Brain microvascular endothelial cell (primary cell): ENCODE results near the gene UBN1.

Source experiments
- DNase-seq: peaks from one replicate; pipeline ENCODE4 v3.0.0-alpha.2; 2020
- H3K27ac ChIP-seq: fragments of 250-450 bp; sonication (Bioruptor Pico); 2 replicates; pipeline ENCODE4 v1.5.1; 2020; ENCODE audit warnings: mild to moderate bottlenecking, moderate library complexity
- H3K27me3 ChIP-seq: fragments of 250-450 bp; sonication (Bioruptor Pico); replicated peaks from 2 replicates; pipeline ENCODE4 v1.5.1; 2020; ENCODE audit warnings: mild to moderate bottlenecking
- H3K36me3 ChIP-seq: fragments of 250-450 bp; sonication (Bioruptor Pico); replicated peaks from 2 replicates; pipeline ENCODE4 v1.5.1; 2020; ENCODE audit warnings: mild to moderate bottlenecking
- H3K4me3 ChIP-seq: 2 replicates; pipeline ENCODE4 v1.5.1; 2011; ENCODE audit warnings: low read depth, mild to moderate bottlenecking, control low read depth, low read length, moderate library complexity
- in situ Hi-C: cut with HindIII; loops from 2 replicates; pipeline ENCODE4 v1.10.0; 2017; ENCODE audit warnings: low sequenced_read_pairs, low pct_ligation_motif_present
- TF ChIP-seq, protein P1 (sequence below): IDR thresholded peaks from 2 replicates; pipeline ENCODE4 v1.5.1; 2011; ENCODE audit warnings: low read depth, mild to moderate bottlenecking, moderate library complexity, low read length, control low read depth, inconsistent platforms; ENCODE audit errors: missing control alignments

Gene UBN1

DNA sequence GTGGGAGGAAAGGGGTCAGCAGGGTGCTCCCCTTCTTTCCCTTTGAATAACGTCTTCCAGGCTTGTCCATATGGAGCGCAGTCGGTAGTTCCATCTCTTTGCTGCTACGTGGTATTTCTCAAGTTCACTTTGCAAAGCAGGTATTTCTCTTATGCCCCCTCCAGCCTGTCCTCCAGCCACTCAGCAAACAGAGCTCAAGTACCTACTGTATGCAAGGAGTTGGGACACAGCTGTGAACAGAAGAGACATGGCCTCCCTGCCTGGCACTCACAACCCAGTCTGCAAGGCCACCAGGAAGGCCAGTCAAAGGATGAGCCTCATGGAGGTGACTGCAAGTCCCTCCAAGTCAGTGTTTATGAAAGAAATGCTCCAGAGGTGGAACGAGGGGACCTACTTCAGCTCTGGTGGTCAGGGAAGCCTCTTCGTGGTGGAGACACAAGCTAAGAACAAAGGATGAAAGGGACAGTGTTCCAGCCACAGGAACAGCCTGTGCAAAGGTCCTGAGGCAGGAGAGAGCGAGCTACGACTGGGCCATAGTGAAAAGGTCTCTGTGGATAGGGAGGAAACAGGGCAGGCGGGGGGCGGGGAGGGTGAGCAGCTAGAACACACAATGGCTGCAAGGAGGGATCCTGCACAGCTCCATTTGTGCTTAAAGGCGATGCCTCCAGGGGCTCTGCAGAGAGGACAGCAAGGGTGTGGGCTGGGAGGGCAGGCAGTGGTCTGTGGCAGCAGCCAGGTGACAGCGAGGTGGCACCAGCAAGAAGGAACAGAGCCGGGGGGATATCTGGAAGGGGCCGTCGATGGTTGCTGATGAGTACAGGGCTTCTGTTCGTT is 57.0 kb downstream of the UBN1 start:
- H3K36me3 ChIP-seq = no peaks in the 10 kb centered on the region
- peaks cover 6% of the 10 kb centered on the region for H3K27me3 ChIP-seq
- no peak overlapping the region for H3K27ac ChIP-seq
- in situ Hi-C loops = no loop called here
- TF ChIP-seq, protein P1, sequence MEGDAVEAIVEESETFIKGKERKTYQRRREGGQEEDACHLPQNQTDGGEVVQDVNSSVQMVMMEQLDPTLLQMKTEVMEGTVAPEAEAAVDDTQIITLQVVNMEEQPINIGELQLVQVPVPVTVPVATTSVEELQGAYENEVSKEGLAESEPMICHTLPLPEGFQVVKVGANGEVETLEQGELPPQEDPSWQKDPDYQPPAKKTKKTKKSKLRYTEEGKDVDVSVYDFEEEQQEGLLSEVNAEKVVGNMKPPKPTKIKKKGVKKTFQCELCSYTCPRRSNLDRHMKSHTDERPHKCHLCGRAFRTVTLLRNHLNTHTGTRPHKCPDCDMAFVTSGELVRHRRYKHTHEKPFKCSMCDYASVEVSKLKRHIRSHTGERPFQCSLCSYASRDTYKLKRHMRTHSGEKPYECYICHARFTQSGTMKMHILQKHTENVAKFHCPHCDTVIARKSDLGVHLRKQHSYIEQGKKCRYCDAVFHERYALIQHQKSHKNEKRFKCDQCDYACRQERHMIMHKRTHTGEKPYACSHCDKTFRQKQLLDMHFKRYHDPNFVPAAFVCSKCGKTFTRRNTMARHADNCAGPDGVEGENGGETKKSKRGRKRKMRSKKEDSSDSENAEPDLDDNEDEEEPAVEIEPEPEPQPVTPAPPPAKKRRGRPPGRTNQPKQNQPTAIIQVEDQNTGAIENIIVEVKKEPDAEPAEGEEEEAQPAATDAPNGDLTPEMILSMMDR = no peak
- no peak for DNase-seq
- H3K4me3 ChIP-seq = no peak overlapping the region

- TF ChIP-seq, protein P1 = no peak
- H3K27me3 ChIP-seq = peaks cover 6% of the 10 kb centered on the region
- no peak overlapping the region for H3K4me3 ChIP-seq
- no peak overlapping the region for H3K27ac ChIP-seq
- no peak for DNase-seq
- in situ Hi-C loops = no loop called here
- H3K36me3 ChIP-seq = no peaks in the 10 kb centered on the region
Observed at GRCh38 chr16:4904942-4905615, 57.8 kb downstream of the UBN1 start.

DNA sequence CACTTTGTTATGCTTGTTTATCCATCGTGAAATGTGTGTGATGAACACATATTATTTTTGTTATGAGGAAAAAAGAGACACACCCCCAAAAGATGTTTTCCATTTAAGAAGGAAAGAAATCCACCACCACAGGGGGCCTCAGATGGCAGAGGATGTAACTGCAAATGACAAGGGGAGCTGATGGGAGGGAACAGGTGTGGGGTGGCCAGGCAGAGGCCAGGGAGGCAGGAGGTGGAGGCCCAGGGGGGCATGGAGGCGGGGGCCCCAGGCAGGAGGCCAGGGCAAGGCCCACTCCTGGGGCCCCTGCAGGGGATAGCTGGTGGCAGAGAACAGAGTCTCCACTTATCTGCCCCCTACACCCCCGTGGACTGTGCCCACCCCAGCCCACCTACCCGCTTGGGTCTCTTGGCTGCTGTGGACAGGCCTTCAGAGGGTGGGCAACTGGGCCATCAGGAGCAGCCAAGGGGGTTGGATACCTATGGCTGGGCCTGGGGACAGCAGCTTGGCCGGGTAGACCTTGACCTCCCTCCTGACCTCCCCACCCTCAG is 61.6 kb downstream of the UBN1 start:
- no peak for DNase-seq
- Histone ChIP-seq H3K27me3 (peaks cover 6% of the 10 kb centered on the region), H3K27ac (no peak overlapping the region), H3K36me3 (no peaks in the 10 kb centered on the region), H3K4me3 (no peak overlapping the region)
- in situ Hi-C loops = no loop called here
- TF ChIP-seq, protein P1 = no peak

DNA sequence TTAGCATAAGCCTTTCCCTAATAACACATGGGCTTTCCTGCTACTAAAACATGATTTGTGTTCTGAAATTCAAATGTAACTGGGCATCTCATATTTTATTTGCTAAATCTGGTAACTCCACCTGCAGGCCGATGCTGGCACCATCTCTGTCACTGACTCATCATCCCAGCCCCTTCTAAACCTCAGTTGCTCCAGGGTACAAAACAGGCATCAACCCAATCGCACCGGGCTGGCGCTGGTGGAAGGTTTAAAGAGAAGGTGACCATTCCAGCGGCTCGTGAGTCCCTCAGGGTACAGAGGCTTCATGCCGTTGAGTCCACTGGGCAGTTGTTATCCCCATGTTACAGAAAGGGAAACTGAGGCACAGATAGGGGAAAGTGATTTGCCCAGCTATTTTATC is 62.5 kb downstream of the UBN1 start:
- Histone ChIP-seq H3K27me3 (no peaks in the 10 kb centered on the region), H3K27ac (no peak overlapping the region), H3K4me3 (no peak overlapping the region), H3K36me3 (no peaks in the 10 kb centered on the region)
- in situ Hi-C loops = no loop called here
- no peak for DNase-seq
- TF ChIP-seq, protein P1 = peak; percentile 17

- in situ Hi-C loops = no loop called here
- no peak for DNase-seq
- H3K36me3 ChIP-seq = no peaks in the 10 kb centered on the region
- TF ChIP-seq, protein P1 = no peak
- H3K4me3 ChIP-seq = no peak overlapping the region
- no peak overlapping the region for H3K27ac ChIP-seq
- no peaks in the 10 kb centered on the region for H3K27me3 ChIP-seq
Observed at GRCh38 chr16:4910828-4911227, 63.5 kb downstream of the UBN1 start.
